Keratinocyte (primary cell): ENCODE measurements around the gene SLC26A4. TPM values are rescaled to one million over a fixed set of nuclear protein-coding genes. Genes with fewer than 3 reads are reported as not detected.

Experiments used
- DNase-seq: peaks from one replicate; pipeline ENCODE4 v3.0.0-alpha.2; 2011; ENCODE audit warnings: low read depth, missing footprints, low spot score
- FAIRE-seq: peaks from 2 replicates; lab custom pipeline; 2011; peaks lifted over from hg19 to GRCh38; lab: Jason Lieb, UNC
- H2AFZ ChIP-seq: 2 replicates; pipeline ENCODE4 v1.6.0; 2012; ENCODE audit warnings: low read length, control low read depth, inconsistent platforms; ENCODE audit not compliant: control insufficient read depth
- H3K27ac ChIP-seq: 2 replicates; pipeline ENCODE4 v1.5.1; 2011; ENCODE audit warnings: low read length; ENCODE audit not compliant: control insufficient read depth, insufficient read depth
- H3K27me3 ChIP-seq: 3 replicates; pipeline ENCODE4 v1.6.0; 2011; ENCODE audit warnings: low read length; ENCODE audit not compliant: control insufficient read depth, insufficient read depth; ENCODE audit errors: extremely low read depth
- H3K36me3 ChIP-seq, 2 experiments: 2 replicates in 1 of 2; 3 replicates in 1 of 2; pipeline ENCODE4 v1.5.1; 2011; ENCODE audit warnings: low read length in 2 of 2, mild to moderate bottlenecking in 1 of 2; ENCODE audit not compliant: control insufficient read depth in 2 of 2, insufficient read depth in 2 of 2; ENCODE audit errors: extremely low read depth in 1 of 2
- H3K4me1 ChIP-seq: 3 replicates; pipeline ENCODE4 v1.5.1; 2011; ENCODE audit warnings: low read length; ENCODE audit not compliant: control insufficient read depth, insufficient read depth; ENCODE audit errors: extremely low read depth
- H3K4me2 ChIP-seq: 3 replicates; pipeline ENCODE4 v1.6.0; 2011; ENCODE audit warnings: low read depth, low read length; ENCODE audit not compliant: control insufficient read depth, insufficient read depth; ENCODE audit errors: extremely low read depth
- H3K4me3 ChIP-seq, 3 experiments: fragments of 200-600 bp in 1 of 3; sonication (generic) in 1 of 3; 2 replicates in 2 of 3; 3 replicates in 1 of 3; pipeline ENCODE4 v1.5.1; 2011 to 2016; ENCODE audit warnings: low read length in 3 of 3, mild to moderate bottlenecking in 3 of 3, control low read depth in 2 of 3, inconsistent platforms in 1 of 3, low read depth in 1 of 3, mixed read lengths in 1 of 3, mixed run types in 1 of 3, moderate library complexity in 1 of 3; ENCODE audit not compliant: control insufficient read depth in 2 of 3, insufficient read depth in 2 of 3; ENCODE audit errors: extremely low read depth in 1 of 3
- H3K79me2 ChIP-seq: 2 replicates; pipeline ENCODE4 v1.6.0; 2012; ENCODE audit warnings: low read length; ENCODE audit not compliant: control insufficient read depth, insufficient read depth
- H3K9ac ChIP-seq: 3 replicates; pipeline ENCODE4 v1.6.0; 2011; ENCODE audit warnings: low read length; ENCODE audit not compliant: control insufficient read depth, insufficient read depth; ENCODE audit errors: extremely low read depth
- H3K9me1 ChIP-seq: 3 replicates; pipeline ENCODE4 v1.6.0; 2011; ENCODE audit warnings: low read length; ENCODE audit not compliant: control insufficient read depth, insufficient read depth; ENCODE audit errors: extremely low read depth
- H3K9me3 ChIP-seq: 2 replicates; pipeline ENCODE4 v1.5.1; 2012; ENCODE audit warnings: low read depth, low read length; ENCODE audit not compliant: control insufficient read depth
- H4K20me1 ChIP-seq: 3 replicates; pipeline ENCODE4 v1.6.0; 2011; ENCODE audit warnings: low read length; ENCODE audit not compliant: control insufficient read depth, insufficient read depth; ENCODE audit errors: extremely low read depth
- CTCF ChIP-seq, 3 experiments: IDR thresholded peaks in 1 of 3; conservative IDR thresholded peaks in 1 of 3; optimal IDR thresholded peaks in 1 of 3; 2 replicates in 2 of 3; 3 replicates in 1 of 3; pipeline versions ENCODE3 to v1.5.1; 2011; ENCODE audit warnings: low read length in 3 of 3, mild to moderate bottlenecking in 3 of 3, moderate library complexity in 2 of 3, control low read depth in 1 of 3, inconsistent platforms in 1 of 3; ENCODE audit not compliant: insufficient read depth in 2 of 3; ENCODE audit errors: extremely low read depth in 1 of 3
- EZH2 ChIP-seq: IDR thresholded peaks from one replicate; pipeline ENCODE4 v1.6.1; 2012; ENCODE audit warnings: inconsistent platforms, mild to moderate bottlenecking, low read length, moderate library complexity
- dilution Hi-C: fragments of 300-500 bp; cut with MboI; formaldehyde crosslinking; loops from one replicate; pipeline ENCODE4 v1.7.0; 2020; ENCODE audit warnings: low sequenced_read_pairs; ENCODE audit not compliant: extremely low pct_ligation_motif_present
- polyA plus RNA-seq, 5 experiments: library from polyadenylated mRNA; depleted of rRNA in 3 of 5; stranded (reverse) in 3 of 5; stranded (forward) in 1 of 5; unstranded in 1 of 5; fragments of >200 nt; gene quantifications; 1 replicate in 1 of 5; 2 replicates in 3 of 5; 3 replicates in 1 of 5; pipeline versions ENCODE4 v1.2.1 to v1.2.3, GENCODE V29; 2011 to 2012; ENCODE audit warnings: missing spikeins in 2 of 5, low read depth in 1 of 5, low replicate concordance in 1 of 5

Gene SLC26A4
- polyA plus RNA-seq, 1 donor (not counting 4 experiments of a cell fraction or from before 2014, with no cell fraction given) = 0.26 TPM

- FAIRE-seq = no peak
- Histone ChIP-seq H4K20me1 (no peaks in the 10 kb centered on the region), H3K27me3 (peaks cover 4% of the 10 kb centered on the region)
Observed at GRCh38 chr7:107678110-107678753, 17.6 kb downstream of the SLC26A4 start.

GRCh38 chr7:107680478-107680877 is 19.9 kb downstream of the SLC26A4 start:
- Histone ChIP-seq H3K4me1 (no peaks in the 10 kb centered on the region), H3K36me3 (no peaks in the 10 kb centered on the region), H3K27me3 (no peaks in the 10 kb centered on the region), H3K9ac (no peak overlapping the region), H3K79me2 (no peaks in the 10 kb centered on the region), H3K27ac (no peak overlapping the region), H2AFZ (no peak overlapping the region), H3K9me3 (no peaks in the 10 kb centered on the region), H3K4me2 (no peak overlapping the region), H4K20me1 (no peaks in the 10 kb centered on the region), H3K9me1 (no peaks in the 10 kb centered on the region), H3K4me3 (no peak overlapping the region)
- TF ChIP-seq EZH2 = no peak
- no peak for TF ChIP-seq CTCF (optimal IDR thresholded peaks at IDR 0.05 in 1 of 3, IDR thresholded peaks at IDR 0.05 in 1 of 3, conservative IDR thresholded peaks at IDR 0.05 in 1 of 3; ENCODE audit: extremely low read depth in 1 of 3, insufficient read depth in 2 of 3, low read length in 3 of 3)
- DNase-seq = no peak
- dilution Hi-C loops = no loop called here
- FAIRE-seq = no peak

More at GRCh38 chr7:107678110-107678753, 17.6 kb downstream of the SLC26A4 start:
- TF ChIP-seq EZH2 (no peak), CTCF (optimal IDR thresholded peaks at IDR 0.05 in 1 of 3, IDR thresholded peaks at IDR 0.05 in 1 of 3, conservative IDR thresholded peaks at IDR 0.05 in 1 of 3; ENCODE audit: extremely low read depth in 1 of 3, insufficient read depth in 2 of 3, low read length in 3 of 3) (no peak)
- H2AFZ ChIP-seq = no peak overlapping the region
- no peaks in the 10 kb centered on the region for H3K9me3 ChIP-seq
- dilution Hi-C loops = no loop called here
- no peaks in the 10 kb centered on the region for H3K36me3 ChIP-seq
- H3K4me1 ChIP-seq = no peaks in the 10 kb centered on the region
- DNase-seq = no peak
- H3K79me2 ChIP-seq = no peaks in the 10 kb centered on the region
- no peak overlapping the region for H3K4me3 ChIP-seq
- H3K9ac ChIP-seq = no peak overlapping the region
- H3K9me1 ChIP-seq = no peaks in the 10 kb centered on the region
- H3K4me2 ChIP-seq = no peak overlapping the region
- H3K27ac ChIP-seq = no peak overlapping the region
